ENCODE measurements around the gene CA12.

DNA sequence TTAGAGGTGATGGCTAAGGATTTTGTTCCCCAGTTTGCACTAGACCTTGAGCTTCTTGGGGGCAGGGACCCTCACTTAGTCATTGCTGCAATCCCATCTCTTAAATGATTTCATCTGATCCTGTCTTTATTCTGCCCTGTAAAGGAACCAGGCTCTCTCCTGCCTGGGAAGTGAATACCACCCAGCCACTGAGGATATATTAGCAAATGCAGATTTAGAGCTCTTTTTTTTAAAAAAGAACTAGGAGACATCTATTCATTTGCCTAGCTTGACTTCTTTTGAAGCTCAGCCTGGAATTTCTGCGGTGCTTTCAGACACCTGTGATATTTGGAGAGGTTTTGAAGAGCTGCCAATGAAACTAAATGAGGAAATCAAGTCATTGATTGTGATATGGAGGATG lies 41.8 kb downstream of the CA12 start:
- TF ChIP-seq POLR2A (IDR thresholded peaks at IDR 0.05) (no peak), CTCF (IDR thresholded peaks at IDR 0.05) (no peak), POLR2AphosphoS5 (IDR thresholded peaks at IDR 0.05) (no peak)
